Tibial artery (tissue), 4 donors: Measurements from ENCODE around the gene HERPUD2.
A peak's percentile ranks its signal among the peaks of the same experiment; 100 is the strongest.
"Not testable (repeated sequence)": the region's sequence is repeated elsewhere in the genome, so short reads cannot be mapped to it uniquely, and the experiment has no call there.

ENCODE experiments used
- DNase-seq, 2 donors: peaks; one replicate each; pipeline ENCODE4 v3.0.0-alpha.2; 2019
- H3K27ac ChIP-seq, 2 donors: fragments of 200-600 bp; sonication (generic) in 1 of 2; 1 replicate in 1 of 2; 2 replicates in 1 of 2; pipeline ENCODE4 v1.5.1; 2018 to 2019; ENCODE audit warnings: mild to moderate bottlenecking in 1 of 2
- H3K27me3 ChIP-seq, 2 donors: fragments of 200-600 bp; sonication (generic) in 1 of 2; one replicate each; pipeline versions ENCODE4 v1.5.1 to v1.6.0; 2016 to 2019
- H3K36me3 ChIP-seq, 3 donors: fragments of 200-600 bp; sonication (generic) in 2 of 3; one replicate each; pipeline ENCODE4 v1.5.1; 2016 to 2019; ENCODE audit warnings: mild to moderate bottlenecking in 2 of 3
- H3K4me1 ChIP-seq, 4 donors: fragments of 200-600 bp; sonication (generic) in 2 of 4; 1 replicate in 3 of 4; 2 replicates in 1 of 4; pipeline ENCODE4 v1.5.1; 2016 to 2019
- H3K4me3 ChIP-seq, 2 donors: fragments of 200-600 bp; sonication (generic) in 1 of 2; 1 replicate in 1 of 2; 2 replicates in 1 of 2; pipeline ENCODE4 v1.5.1; 2018 to 2019; ENCODE audit warnings: mild to moderate bottlenecking in 2 of 2
- H3K9me3 ChIP-seq, 3 donors: fragments of 200-600 bp; sonication (generic) in 1 of 3; one replicate each; pipeline ENCODE4 v1.5.1; 2016 to 2019
- intact Hi-C: fragments of 100-400 bp; cut with DNase I; formaldehyde crosslinking; loops from one replicate; pipeline ENCODE4 v1.15.0; 2023; ENCODE audit warnings: low total_unique reads
- TF ChIP-seq, protein P1 (sequence below), 2 experiments: fragments of 200-600 bp in 1 of 2; fragments of 450-650 bp in 1 of 2; IDR thresholded peaks; one replicate each; pipeline ENCODE4 v1.5.1; 2017 to 2019; ENCODE audit warnings: antibody characterized with exemption in 2 of 2, mild to moderate bottlenecking in 1 of 2, moderate library complexity in 1 of 2

The HERPUD2 gene

GRCh38 chr7:35699796-35700305 is 4.9 kb upstream of the HERPUD2 start:
- intact Hi-C loops, result loop anchor here (10.0 kb wide), 2 partner anchors 285 to 445 kb away; no protein-coding TSS in a partner anchor
- TF ChIP-seq, protein P1, sequence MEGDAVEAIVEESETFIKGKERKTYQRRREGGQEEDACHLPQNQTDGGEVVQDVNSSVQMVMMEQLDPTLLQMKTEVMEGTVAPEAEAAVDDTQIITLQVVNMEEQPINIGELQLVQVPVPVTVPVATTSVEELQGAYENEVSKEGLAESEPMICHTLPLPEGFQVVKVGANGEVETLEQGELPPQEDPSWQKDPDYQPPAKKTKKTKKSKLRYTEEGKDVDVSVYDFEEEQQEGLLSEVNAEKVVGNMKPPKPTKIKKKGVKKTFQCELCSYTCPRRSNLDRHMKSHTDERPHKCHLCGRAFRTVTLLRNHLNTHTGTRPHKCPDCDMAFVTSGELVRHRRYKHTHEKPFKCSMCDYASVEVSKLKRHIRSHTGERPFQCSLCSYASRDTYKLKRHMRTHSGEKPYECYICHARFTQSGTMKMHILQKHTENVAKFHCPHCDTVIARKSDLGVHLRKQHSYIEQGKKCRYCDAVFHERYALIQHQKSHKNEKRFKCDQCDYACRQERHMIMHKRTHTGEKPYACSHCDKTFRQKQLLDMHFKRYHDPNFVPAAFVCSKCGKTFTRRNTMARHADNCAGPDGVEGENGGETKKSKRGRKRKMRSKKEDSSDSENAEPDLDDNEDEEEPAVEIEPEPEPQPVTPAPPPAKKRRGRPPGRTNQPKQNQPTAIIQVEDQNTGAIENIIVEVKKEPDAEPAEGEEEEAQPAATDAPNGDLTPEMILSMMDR (IDR thresholded peaks at IDR 0.05), result no peak
- H3K27ac ChIP-seq, result no peak overlapping the region
- H3K9me3 ChIP-seq, result no peaks in the 10 kb centered on the region
- peaks cover 0 to 6% (median 0%) of the 10 kb centered on the region in 3 donors for H3K36me3 ChIP-seq
- H3K27me3 ChIP-seq, result no peaks in the 10 kb centered on the region
- DNase-seq, result no peak
- peaks cover 0 to 12% (median 8%) of the 10 kb centered on the region in 4 donors for H3K4me1 ChIP-seq
- no peak overlapping the region for H3K4me3 ChIP-seq

DNA sequence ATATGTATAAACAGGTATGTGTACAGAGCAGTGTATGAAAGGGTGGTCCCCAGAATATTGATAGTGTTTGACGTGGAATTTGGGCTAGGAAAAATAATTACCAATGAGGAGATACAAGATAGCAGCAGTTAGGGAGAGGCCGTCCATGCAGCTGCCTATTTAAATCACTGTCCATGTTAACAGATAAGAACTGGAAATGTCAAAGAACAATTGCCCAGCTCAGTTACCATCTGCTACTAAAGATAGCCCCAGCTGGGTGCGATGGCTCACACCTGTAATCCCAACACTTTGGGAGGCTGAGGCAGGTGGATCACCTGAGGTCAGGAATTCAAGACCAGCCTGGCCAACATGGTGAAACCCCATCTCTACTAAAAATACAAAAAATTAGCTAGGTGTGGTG is 3.4 kb upstream of the HERPUD2 start:
- H3K4me1 ChIP-seq, result peaks cover 0 to 19% (median 10%) of the 10 kb centered on the region in 4 donors
- H3K27me3 ChIP-seq, H3K36me3 ChIP-seq, H3K4me3 ChIP-seq, intact Hi-C loops, DNase-seq, H3K9me3 ChIP-seq, H3K27ac ChIP-seq: not testable (repeated sequence)

GRCh38 chr7:35697414-35698175 is 2.7 kb upstream of the HERPUD2 start:
- TF ChIP-seq, protein P1 (IDR thresholded peaks at IDR 0.05), result no peak
- no peak for DNase-seq
- Histone ChIP-seq H3K4me3 (no peak overlapping the region), H3K27me3 (no peaks in the 10 kb centered on the region), H3K9me3 (no peaks in the 10 kb centered on the region), H3K27ac (no peak overlapping the region), H3K36me3 (peaks cover 0 to 6% (median 0%) of the 10 kb centered on the region in 3 donors), H3K4me1 (peaks cover 0 to 26% (median 16%) of the 10 kb centered on the region in 4 donors)
- intact Hi-C loops, result no loop called here

GRCh38 chr7:35695987-35696386 is 1.1 kb upstream of the HERPUD2 start:
- no peak overlapping the region for H3K27ac ChIP-seq
- no peak for DNase-seq
- peak overlapping the region; percentile 87 to 89 for H3K4me3 ChIP-seq
- no peaks in the 10 kb centered on the region for H3K27me3 ChIP-seq
- H3K4me1 ChIP-seq, result peaks cover 0 to 42% (median 24%) of the 10 kb centered on the region in 4 donors
- TF ChIP-seq, protein P1 (IDR thresholded peaks at IDR 0.05), result no peak
- peaks cover 0 to 6% (median 0%) of the 10 kb centered on the region in 3 donors for H3K36me3 ChIP-seq
- intact Hi-C loops, result no loop called here
- H3K9me3 ChIP-seq, result no peaks in the 10 kb centered on the region

- no peaks in the 10 kb centered on the region for H3K9me3 ChIP-seq
- TF ChIP-seq, protein P1 (IDR thresholded peaks at IDR 0.05), result no peak
- H3K27me3 ChIP-seq, result no peaks in the 10 kb centered on the region
- peaks cover 0 to 48% (median 28%) of the 10 kb centered on the region in 4 donors for H3K4me1 ChIP-seq
- intact Hi-C loops, result no loop called here
- peak overlapping the region; percentile 89 to 95 for H3K27ac ChIP-seq
- no peak for DNase-seq
- peaks cover 0 to 6% (median 0%) of the 10 kb centered on the region in 3 donors for H3K36me3 ChIP-seq
- H3K4me3 ChIP-seq, result peak overlapping the region; percentile 87 to 89
Measured at GRCh38 chr7:35695473-35695850, 527 bp upstream of the HERPUD2 start.

GRCh38 chr7:35694161-35694783 is 663 bp downstream of the HERPUD2 start:
- no peaks in the 10 kb centered on the region for H3K27me3 ChIP-seq
- DNase-seq, result peak in 1 of 2 donors; percentile 35
- peaks cover 0 to 6% (median 0%) of the 10 kb centered on the region in 3 donors for H3K36me3 ChIP-seq
- intact Hi-C loops, result no loop called here
- TF ChIP-seq, protein P1 (IDR thresholded peaks at IDR 0.05), result no peak
- H3K4me1 ChIP-seq, result peaks cover 0 to 60% (median 33%) of the 10 kb centered on the region in 4 donors
- peak overlapping the region; percentile 89 to 95 for H3K27ac ChIP-seq
- H3K4me3 ChIP-seq, result peak overlapping the region; percentile 87 to 89
- H3K9me3 ChIP-seq, result no peaks in the 10 kb centered on the region
